A673 (cell line): ENCODE results near the gene SPAG9.

Experiments used
- CTCF ChIP-seq: fragments of 300-800, 200-600 bp; sonication (generic); conservative IDR thresholded peaks from 2 replicates; pipeline ENCODE4 v1.5.1; 2017; ENCODE audit warnings: low read depth, mild to moderate bottlenecking, antibody characterized with exemption, low read length, moderate library complexity, mixed read lengths
- EZH2 ChIP-seq: fragments of 200-600 bp; sonication (generic); IDR thresholded peaks from 2 replicates; pipeline ENCODE4 v1.6.1; 2017; ENCODE audit warnings: borderline replicate concordance, low read depth, mild to moderate bottlenecking, mixed read lengths, antibody characterized with exemption, low read length; ENCODE audit not compliant: poor library complexity, severe bottlenecking

DNA sequence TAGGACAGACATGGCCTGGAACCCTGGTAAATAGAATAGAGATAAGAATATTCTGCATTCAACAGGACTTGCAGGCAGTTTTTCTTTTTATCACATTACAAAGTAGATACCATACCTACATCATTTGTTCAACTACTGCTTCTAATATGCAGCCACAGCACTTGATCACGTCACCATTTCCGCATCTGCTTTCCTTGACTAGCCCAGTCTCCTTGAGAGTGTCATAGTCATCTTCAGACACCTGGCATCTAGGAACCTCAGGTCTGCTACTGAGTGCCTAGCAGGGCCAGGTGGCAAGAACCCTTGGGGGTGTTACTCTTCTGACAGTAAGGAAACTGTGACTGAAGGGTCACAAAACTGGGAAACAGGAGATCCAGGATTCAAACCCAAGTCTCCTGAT, 161.3 kb downstream of the SPAG9 start:
- TF ChIP-seq CTCF, result no peak
- no peak for TF ChIP-seq EZH2
